GM19468 (cell line): ENCODE results near the gene EMB.
"Not testable (repeated sequence)": the region's sequence is repeated elsewhere in the genome, so short reads cannot be mapped to it uniquely, and the experiment has no call there.

Experiments
- ATAC-seq: cut with Tn5 transposase; IDR thresholded peaks from one replicate; pipeline ENCODE4 v1.9.1; 2021; ENCODE audit warnings: mild to moderate bottlenecking, moderate library complexity, moderate number of reproducible peaks; ENCODE audit not compliant: unreplicated experiment; ENCODE audit errors: extremely low read depth

EMB gene, protein sequence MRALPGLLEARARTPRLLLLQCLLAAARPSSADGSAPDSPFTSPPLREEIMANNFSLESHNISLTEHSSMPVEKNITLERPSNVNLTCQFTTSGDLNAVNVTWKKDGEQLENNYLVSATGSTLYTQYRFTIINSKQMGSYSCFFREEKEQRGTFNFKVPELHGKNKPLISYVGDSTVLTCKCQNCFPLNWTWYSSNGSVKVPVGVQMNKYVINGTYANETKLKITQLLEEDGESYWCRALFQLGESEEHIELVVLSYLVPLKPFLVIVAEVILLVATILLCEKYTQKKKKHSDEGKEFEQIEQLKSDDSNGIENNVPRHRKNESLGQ

GRCh38 chr5:50440651-50441492, at the start of gene EMB:
EMB (minus strand) TSS chr5:50441288; CDS start chr5:50441151, 137 bp downstream.
- peak; percentile 33 for ATAC-seq

GRCh38 chr5:50489491-50489890, 48.4 kb upstream of the EMB start:
- ATAC-seq, result not testable (repeated sequence)

DNA sequence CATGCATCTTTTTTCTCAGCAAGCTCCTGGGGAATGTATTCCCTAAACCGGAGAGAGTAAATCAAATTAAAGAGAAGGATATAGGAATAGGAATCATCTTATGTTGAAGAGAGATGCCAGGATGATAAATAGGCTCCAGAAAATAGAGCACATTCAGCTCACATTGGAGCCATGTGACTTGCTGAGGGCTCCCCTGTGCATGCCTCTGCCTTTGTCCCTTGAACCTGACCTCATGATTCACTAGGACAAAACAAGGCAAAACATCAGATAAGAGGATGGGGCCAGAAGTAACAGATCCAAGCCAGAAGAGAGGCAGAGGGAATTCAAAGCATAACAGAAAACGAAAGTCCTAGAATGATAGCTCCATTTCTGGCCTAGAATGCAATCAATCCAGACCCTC, 37.7 kb upstream of the EMB start:
- not testable (repeated sequence) for ATAC-seq

DNA sequence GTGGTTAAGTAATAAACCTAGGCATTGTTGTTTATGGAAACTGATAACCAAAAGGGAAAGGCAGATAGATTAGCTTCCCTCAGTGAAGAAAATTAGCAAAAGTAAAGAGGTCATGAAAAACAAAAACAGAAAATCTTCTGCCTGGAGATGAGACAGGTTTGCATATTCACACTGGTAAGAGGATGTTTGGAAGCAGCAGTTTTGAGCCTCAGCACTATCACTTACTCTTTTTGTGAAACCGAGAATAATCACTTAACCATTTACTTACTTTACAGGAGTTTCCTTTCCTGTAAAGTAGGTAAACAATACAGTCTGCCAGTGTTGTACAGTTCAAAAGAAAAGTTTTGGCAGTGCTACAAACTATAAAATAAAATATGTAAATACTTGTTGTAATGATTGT, 35.5 kb upstream of the EMB start:
- ATAC-seq, result peak; percentile 99

DNA sequence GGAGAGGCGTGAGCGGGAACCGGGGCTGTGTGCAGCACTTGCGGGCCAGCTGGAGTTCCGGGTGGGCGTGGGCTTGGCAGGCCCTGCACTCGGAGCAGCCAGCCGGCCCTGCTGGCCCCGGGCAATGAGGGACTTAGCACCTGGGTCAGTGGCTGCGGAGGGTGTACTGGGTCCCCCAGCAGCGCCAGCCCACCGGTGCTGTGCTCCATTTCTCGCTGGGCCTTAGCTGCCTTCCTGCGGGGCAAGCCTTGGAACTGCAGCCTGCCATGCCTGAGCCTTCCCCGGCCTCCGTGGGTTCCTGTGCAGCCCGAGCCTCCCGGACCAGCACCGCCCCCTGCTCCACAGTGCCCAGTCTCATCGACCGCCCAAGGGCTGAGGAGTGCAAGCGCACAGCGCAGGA, 23.9 kb upstream of the EMB start:
- not testable (repeated sequence) for ATAC-seq

DNA sequence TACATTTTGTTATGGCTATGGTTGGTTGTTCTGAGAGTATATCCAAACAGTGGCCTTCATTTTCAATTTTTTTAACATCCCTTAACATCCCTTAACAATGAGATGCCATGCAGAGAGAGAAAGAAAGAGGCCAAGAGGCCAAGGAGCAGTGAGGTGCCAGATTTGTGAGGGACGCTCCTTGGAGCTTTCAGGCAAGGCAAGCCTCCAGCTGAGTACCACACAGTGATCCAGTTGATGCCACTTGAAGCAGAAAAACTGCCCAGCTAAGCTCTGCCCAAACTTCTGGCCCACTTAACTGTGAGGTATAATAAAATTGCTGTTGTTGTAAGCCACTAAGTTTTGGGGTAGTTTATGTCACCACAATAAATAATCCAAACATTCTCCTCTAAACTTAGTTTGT, 22.6 kb upstream of the EMB start:
- ATAC-seq, result no peak

GRCh38 chr5:50463047-50463446, 22.0 kb upstream of the EMB start:
- no peak for ATAC-seq

DNA sequence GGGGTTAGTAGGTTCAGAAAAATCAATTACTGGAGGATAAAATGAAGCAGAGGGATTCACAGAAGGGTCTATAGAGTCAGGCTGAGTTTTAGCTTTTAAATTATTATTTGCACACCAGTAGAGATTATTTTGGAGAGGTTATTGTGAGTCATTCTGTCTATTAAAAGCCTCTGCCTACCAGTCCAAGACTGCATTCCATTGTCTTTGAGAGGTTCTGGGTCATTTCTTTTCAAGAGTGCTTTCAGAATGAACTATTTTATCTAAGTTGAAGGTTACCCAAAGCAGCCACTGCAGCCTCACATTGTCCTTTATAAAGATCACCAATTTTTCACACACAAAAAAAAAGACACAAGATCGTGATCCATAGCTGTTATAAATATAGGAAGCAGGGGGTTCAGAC, 21.5 kb upstream of the EMB start:
- ATAC-seq, result not testable (repeated sequence)

DNA sequence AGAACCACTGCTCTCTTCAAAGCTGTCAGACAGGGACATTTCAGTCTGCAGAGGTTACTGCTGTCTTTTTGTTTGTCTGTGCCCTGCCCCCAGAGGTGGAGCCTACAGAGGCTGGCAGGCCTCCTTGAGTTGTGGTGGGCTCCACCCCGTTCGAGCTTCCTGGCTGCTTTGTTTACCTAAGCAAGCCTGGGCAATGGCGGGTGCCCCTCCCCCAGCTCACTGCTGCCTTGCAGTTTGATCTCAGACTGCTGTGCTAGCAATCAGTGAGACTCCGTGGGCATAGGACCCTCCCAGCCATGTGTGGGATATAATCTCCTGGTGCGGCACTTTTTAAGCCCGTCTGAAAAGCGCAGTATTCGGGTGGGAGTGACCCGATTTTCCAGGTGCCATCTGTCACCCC, 17.3 kb upstream of the EMB start:
- ATAC-seq, result not testable (repeated sequence)

DNA sequence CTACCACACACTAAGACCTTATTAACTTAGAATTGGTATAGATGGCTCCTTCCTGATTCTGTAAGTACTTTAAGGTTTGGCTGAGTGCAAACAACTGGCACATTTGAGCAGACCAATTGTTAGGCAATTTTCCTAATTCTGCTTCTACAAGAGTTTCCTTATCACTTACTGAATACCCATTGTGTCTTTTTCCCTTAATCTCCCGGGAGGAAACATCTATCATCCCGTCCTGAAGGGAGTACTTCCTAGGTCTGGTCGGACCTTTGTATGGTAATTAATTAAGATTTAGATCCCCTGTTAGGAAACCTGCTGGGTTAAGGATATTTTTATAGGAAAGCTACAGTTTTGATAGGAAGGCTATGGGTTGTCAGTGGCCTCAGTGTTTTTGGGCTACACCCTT, 8.2 kb upstream of the EMB start:
- ATAC-seq, result not testable (repeated sequence)

DNA sequence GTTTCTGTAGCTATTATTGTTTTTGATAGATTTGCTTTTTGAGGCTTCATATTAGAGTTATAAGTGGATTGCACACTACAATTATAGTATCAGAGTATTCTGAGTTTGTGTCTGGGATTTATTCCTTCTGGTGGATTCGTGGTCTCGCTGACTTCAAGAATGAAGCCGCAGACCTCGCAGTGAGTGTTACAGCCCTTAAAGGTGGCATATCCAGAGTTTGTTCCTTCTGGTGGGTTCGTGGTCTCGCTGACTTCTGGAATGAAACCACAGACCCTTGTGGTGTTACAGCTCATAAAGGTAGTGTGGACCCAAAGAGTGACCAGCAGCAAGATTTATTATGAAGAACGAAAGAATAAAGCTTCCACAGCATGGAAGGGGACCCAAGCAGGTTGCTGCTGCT, 6.9 kb upstream of the EMB start:
- ATAC-seq, result no peak

DNA sequence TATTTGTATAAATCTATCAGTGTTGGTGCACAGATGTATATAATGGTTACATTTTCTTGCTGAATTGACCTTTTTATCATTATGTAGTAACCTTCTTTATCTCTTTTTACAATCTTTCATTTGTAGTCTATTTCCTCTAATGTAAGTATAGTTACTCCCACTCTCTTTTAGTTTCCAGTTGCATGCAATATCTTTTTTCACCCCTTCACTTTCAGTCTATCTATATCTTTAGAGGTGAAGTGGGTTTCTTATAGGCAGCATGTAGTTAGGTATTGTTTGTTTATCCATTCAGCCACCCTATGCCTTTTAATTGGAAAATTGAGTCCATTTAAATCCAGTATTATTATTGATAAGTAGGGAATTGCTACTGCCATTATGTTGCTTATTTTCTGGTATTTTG, 6.1 kb upstream of the EMB start:
- no peak for ATAC-seq

DNA sequence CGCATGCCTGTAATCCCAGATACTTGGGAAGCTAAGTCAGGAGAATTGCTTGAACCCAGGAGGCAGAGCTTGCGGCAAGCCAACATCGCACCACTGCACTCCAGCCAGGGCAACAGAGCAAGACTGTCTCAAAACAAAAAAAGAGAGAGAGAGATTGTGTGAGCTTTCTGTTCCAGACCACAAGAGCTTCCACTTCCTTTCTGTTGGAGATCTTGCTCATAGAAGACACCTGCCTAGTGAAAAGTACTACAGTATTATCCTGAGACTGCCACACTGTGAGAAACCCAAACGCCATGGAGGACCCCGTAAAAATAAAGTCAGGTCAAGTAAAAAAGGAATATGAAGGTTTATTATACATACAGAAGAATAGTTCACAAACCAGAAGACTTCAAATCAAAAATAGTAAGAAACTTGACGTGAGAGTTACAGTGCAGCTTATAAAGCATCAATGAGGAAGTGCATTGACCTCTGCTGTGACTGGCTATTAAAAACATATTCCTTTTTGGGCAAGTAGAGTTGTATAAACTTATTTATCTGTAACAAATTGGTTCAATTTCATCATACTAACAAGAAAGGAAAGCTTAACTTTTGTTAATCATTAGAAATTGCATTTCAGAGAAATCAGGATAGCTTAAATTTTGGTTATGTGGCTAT, 4.3 kb upstream of the EMB start:
- peak; percentile 88 for ATAC-seq

DNA sequence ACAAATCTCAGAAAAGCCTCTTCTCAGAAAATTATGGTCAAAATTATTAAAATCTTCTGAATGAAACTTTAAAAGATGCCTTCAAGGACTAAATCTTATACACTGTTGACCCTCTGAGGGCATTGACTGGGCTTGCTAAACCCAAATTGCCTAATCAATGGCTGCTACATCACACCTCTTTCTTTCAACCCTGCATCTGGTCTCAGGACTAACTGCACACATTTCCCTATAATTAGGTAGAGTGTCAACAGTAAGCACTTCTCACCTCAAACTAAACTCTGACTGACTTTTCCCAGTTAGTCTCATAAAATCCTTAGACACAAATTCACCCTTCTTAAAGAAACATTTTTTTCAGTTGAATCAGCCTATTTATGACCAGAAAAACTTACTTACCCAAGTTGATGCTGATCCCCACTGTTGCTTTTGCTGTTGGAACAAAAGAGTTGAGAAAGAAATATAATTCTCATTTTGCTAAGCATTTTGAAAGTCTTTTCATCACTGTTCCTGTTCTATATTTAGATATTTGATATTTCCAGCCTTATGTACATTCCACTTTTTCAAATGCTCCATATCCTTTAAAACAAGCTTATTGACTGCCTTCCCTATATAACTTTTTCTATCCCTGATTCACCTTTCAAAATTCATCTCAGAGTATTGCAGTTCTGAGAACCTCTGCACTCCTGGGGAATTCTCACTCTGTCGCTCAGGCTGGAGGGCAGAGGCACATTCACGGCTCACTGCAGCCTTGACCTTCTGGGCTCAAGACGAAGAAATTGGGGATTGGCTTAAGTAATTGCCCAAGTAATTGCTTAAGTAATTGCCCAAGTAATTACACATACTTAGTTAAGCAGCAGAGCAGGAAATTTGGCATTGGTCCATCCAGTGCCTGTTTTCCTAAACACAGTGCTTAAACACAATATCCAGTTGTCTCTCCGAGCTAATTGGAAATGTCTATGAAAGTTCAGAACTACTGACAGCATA, 1.8 kb upstream of the EMB start:
- ATAC-seq, result not testable (repeated sequence)

GRCh38 chr5:50441493-50441955, 436 bp upstream of the EMB start:
- no peak for ATAC-seq

GRCh38 chr5:50439221-50439620, 1.9 kb downstream of the EMB start:
- ATAC-seq, result no peak

DNA sequence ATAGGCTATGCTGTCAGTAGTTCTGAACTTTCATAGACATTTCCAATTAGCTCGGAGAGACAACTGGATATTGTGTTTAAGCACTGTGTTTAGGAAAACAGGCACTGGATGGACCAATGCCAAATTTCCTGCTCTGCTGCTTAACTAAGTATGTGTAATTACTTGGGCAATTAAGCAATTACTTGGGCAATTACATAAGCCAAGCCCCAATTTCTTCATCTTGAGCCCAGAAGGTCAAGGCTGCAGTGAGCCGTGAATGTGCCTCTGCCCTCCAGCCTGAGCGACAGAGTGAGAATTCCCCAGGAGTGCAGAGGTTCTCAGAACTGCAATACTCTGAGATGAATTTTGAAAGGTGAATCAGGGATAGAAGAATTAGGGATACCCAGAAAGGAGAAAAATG, 3.0 kb downstream of the EMB start:
- not testable (repeated sequence) for ATAC-seq

- no peak for ATAC-seq
Measured at GRCh38 chr5:50435168-50435567, 5.9 kb downstream of the EMB start.

- ATAC-seq, result not testable (repeated sequence)
Measured at GRCh38 chr5:50431133-50431904, 9.8 kb downstream of the EMB start.
